Endodermal cell (in vitro differentiated cells): ENCODE measurements around the gene ETFA. TPM values are rescaled to one million over a fixed set of nuclear protein-coding genes. Genes with fewer than 3 reads are reported as not detected.

Source experiments
- DNase-seq: peaks from one replicate; pipeline ENCODE4 v3.0.0-alpha.2; 2017
- H3K27ac ChIP-seq: 2 replicates; pipeline ENCODE4 v1.5.1; 2013; ENCODE audit warnings: mild to moderate bottlenecking, low read depth, low read length, moderate library complexity
- H3K27me3 ChIP-seq: 2 replicates; pipeline ENCODE4 v1.6.1; 2013; ENCODE audit warnings: mild to moderate bottlenecking, low read length, moderate library complexity; ENCODE audit not compliant: insufficient read depth, control insufficient read depth, poor library complexity, severe bottlenecking
- H3K36me3 ChIP-seq: 2 replicates; pipeline ENCODE4 v1.7.0; 2013; ENCODE audit warnings: mild to moderate bottlenecking, low read length, moderate library complexity; ENCODE audit not compliant: control insufficient read depth, insufficient read depth
- H3K4me1 ChIP-seq: one replicate; pipeline ENCODE4 v1.7.0; 2013; ENCODE audit warnings: low read length; ENCODE audit not compliant: control insufficient read depth, insufficient read depth
- H3K4me3 ChIP-seq: 2 replicates; pipeline ENCODE4 v1.5.1; 2013; ENCODE audit warnings: mild to moderate bottlenecking, low read length, moderate library complexity
- H3K9ac ChIP-seq: 2 replicates; pipeline ENCODE4 v1.6.1; 2013; ENCODE audit warnings: mild to moderate bottlenecking, low read length, moderate library complexity; ENCODE audit not compliant: poor library complexity, severe bottlenecking; ENCODE audit errors: extremely low read depth
- H3K9me3 ChIP-seq: 2 replicates; pipeline ENCODE4 v1.6.1; 2013; ENCODE audit warnings: mild to moderate bottlenecking, low read length, moderate library complexity; ENCODE audit not compliant: control insufficient read depth
- H3K27ac Mint-ChIP-seq: 2 replicates; pipeline ENCODE4 v1.8.0; 2020; ENCODE audit warnings: mixed read lengths
- H3K27me3 Mint-ChIP-seq: 2 replicates; pipeline ENCODE4 v1.8.0; 2021; ENCODE audit warnings: mild to moderate bottlenecking, mixed read lengths; ENCODE audit not compliant: insufficient read depth
- H3K36me3 Mint-ChIP-seq: 2 replicates; pipeline ENCODE4 v1.8.0; 2020; ENCODE audit warnings: low read depth, mixed read lengths
- H3K4me1 Mint-ChIP-seq: 2 replicates; pipeline ENCODE4 v1.8.0; 2020; ENCODE audit warnings: mixed read lengths
- H3K4me3 Mint-ChIP-seq: 2 replicates; pipeline ENCODE4 v1.8.0; 2020; ENCODE audit warnings: mild to moderate bottlenecking, moderate library complexity, mixed read lengths
- H3K9me3 Mint-ChIP-seq: 2 replicates; pipeline ENCODE4 v1.8.0; 2020; ENCODE audit warnings: mild to moderate bottlenecking, mixed read lengths
- WGBS, 2 experiments: methylation state at CpG; one replicate each; pipeline versions ENCODE4 v1.1.5 to v1.1.7; 2013; ENCODE audit warnings: missing lambda C conversion rate in 2 of 2, mixed read lengths in 1 of 2; ENCODE audit not compliant: insufficient coverage in 1 of 2, insufficient read length in 1 of 2; 5-methylcytosine and 5-hydroxymethylcytosine counted together
- total RNA-seq, 2 donors: library from RNA; stranded (reverse); fragmentation: NEBNext Ultra II Directional in 1 of 2; extraction: Animal tissue kit (Norgen Biotek cat#: 25700) in 1 of 2; gene quantifications; 2 replicates in 1 of 2; 3 replicates in 1 of 2; pipeline ENCODE4 v1.2.1, GENCODE V29; 2021
- TF ChIP-seq, protein P1 (sequence below): fragments of 200-600 bp; sonication (generic); conservative IDR thresholded peaks from 2 replicates; pipeline ENCODE4 v1.5.0; 2021; ENCODE audit warnings: antibody characterized with exemption, mild to moderate bottlenecking

Gene ETFA
- total RNA-seq, 2 donors from 2014 or later, result 142 to 157 TPM

DNA sequence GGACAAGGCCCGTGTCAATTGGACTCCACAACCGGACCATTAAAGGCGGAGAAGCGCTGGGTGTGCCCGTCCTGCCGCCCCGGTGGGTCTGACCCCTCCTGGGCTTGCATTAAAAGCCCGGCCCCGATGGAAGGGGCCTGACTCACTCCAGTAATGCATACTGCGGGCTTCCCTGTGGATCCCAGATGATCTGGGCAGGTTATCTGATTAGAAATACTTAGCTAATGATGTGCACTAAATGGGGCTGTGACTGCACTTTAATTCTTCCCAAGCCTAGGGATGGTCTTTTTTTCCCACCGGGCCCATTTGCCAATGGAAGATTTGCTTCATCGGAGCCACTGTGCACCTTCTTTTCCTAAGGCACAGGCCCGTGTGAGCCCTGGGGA, 126.6 kb downstream of the ETFA start:
- H3K4me3 Mint-ChIP-seq, result no peak overlapping the region
- peaks cover 13% of the 10 kb centered on the region for H3K27me3 ChIP-seq
- 77 to 86% methylated on average over 5 to 13 of the region's 13 CpGs for WGBS, 2 experiments
- H3K4me3 ChIP-seq, result no peak overlapping the region
- H3K36me3 ChIP-seq, result no peaks in the 10 kb centered on the region
- TF ChIP-seq, protein P1, sequence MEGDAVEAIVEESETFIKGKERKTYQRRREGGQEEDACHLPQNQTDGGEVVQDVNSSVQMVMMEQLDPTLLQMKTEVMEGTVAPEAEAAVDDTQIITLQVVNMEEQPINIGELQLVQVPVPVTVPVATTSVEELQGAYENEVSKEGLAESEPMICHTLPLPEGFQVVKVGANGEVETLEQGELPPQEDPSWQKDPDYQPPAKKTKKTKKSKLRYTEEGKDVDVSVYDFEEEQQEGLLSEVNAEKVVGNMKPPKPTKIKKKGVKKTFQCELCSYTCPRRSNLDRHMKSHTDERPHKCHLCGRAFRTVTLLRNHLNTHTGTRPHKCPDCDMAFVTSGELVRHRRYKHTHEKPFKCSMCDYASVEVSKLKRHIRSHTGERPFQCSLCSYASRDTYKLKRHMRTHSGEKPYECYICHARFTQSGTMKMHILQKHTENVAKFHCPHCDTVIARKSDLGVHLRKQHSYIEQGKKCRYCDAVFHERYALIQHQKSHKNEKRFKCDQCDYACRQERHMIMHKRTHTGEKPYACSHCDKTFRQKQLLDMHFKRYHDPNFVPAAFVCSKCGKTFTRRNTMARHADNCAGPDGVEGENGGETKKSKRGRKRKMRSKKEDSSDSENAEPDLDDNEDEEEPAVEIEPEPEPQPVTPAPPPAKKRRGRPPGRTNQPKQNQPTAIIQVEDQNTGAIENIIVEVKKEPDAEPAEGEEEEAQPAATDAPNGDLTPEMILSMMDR, result no peak
- H3K4me1 ChIP-seq, result peaks cover 4% of the 10 kb centered on the region
- H3K4me1 Mint-ChIP-seq, result peaks cover 6% of the 10 kb centered on the region
- H3K9me3 Mint-ChIP-seq, result no peaks in the 10 kb centered on the region
- no peak overlapping the region for H3K27ac ChIP-seq
- H3K36me3 Mint-ChIP-seq, result no peaks in the 10 kb centered on the region
- no peak for DNase-seq
- H3K9me3 ChIP-seq, result no peaks in the 10 kb centered on the region
- no peak overlapping the region for H3K27ac Mint-ChIP-seq
- H3K27me3 Mint-ChIP-seq, result peaks cover 20% of the 10 kb centered on the region
- no peak overlapping the region for H3K9ac ChIP-seq

- Mint-ChIP-seq H3K36me3 (no peaks in the 10 kb centered on the region), H3K27me3 (peaks cover 14% of the 10 kb centered on the region), H3K4me3 (no peak overlapping the region), H3K4me1 (peaks cover 6% of the 10 kb centered on the region), H3K27ac (no peak overlapping the region), H3K9me3 (no peaks in the 10 kb centered on the region)
- H3K36me3 ChIP-seq, result no peaks in the 10 kb centered on the region
- H3K27ac ChIP-seq, result no peak overlapping the region
- TF ChIP-seq, protein P1, result no peak
- H3K9ac ChIP-seq, result no peak overlapping the region
- peaks cover 4% of the 10 kb centered on the region for H3K4me1 ChIP-seq
- H3K27me3 ChIP-seq, result peaks cover 7% of the 10 kb centered on the region
- no peak overlapping the region for H3K4me3 ChIP-seq
- no peaks in the 10 kb centered on the region for H3K9me3 ChIP-seq
- WGBS, 2 experiments, result 88 to 90% methylated on average over 6 to 10 of the region's 10 CpGs
- no peak for DNase-seq
Measured at GRCh38 chr15:76183930-76184649, 127.2 kb downstream of the ETFA start.

DNA sequence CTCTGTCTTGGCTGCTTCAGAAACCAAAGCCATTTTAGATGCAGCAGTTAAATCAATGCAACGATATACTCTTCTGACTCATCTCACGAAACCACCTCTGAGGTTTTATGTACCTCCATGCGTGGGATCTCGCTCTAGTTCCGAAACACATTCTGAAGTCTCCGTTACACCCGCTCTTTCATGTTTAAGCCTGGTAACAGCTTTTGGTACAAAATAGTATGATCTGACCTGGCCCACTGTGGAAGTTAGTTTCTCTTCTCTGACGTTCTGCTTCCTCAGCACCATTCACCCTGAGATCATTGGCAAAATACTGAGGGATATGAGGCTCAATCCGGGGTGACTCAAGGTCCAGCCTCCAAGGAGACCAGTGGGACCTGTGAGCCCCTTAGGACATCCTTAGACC, 129.6 kb downstream of the ETFA start:
- peaks cover 9% of the 10 kb centered on the region for H3K27me3 Mint-ChIP-seq
- no peaks in the 10 kb centered on the region for H3K36me3 Mint-ChIP-seq
- no peak overlapping the region for H3K27ac Mint-ChIP-seq
- Histone ChIP-seq H3K36me3 (no peaks in the 10 kb centered on the region), H3K9me3 (no peaks in the 10 kb centered on the region), H3K4me3 (no peak overlapping the region), H3K27me3 (no peaks in the 10 kb centered on the region), H3K4me1 (peaks cover 4% of the 10 kb centered on the region), H3K27ac (no peak overlapping the region), H3K9ac (no peak overlapping the region)
- TF ChIP-seq, protein P1, result no peak
- 92 to 95% methylated on average over 7 to 9 of the region's 9 CpGs for WGBS, 2 experiments
- no peaks in the 10 kb centered on the region for H3K9me3 Mint-ChIP-seq
- peaks cover 12% of the 10 kb centered on the region for H3K4me1 Mint-ChIP-seq
- no peak overlapping the region for H3K4me3 Mint-ChIP-seq
- DNase-seq, result no peak
